GM19467 (cell line): ENCODE results near the gene ESM1.

Experiments used
- ATAC-seq: cut with Tn5 transposase; IDR thresholded peaks from one replicate; pipeline ENCODE4 v1.9.1; 2021; ENCODE audit warnings: mild to moderate bottlenecking, moderate library complexity; ENCODE audit not compliant: unreplicated experiment

ESM1 gene

GRCh38 chr5:54986269-54986654 is 869 bp upstream of the ESM1 start:
- no peak for ATAC-seq

- ATAC-seq = no peak
Observed at GRCh38 chr5:54981928-54982327, 3.5 kb downstream of the ESM1 start.

- no peak for ATAC-seq
Observed at GRCh38 chr5:54975701-54976100, 9.7 kb downstream of the ESM1 start.

- no peak for ATAC-seq
Observed at GRCh38 chr5:54969856-54970828, 15.3 kb downstream of the ESM1 start.

- ATAC-seq = no peak
Observed at GRCh38 chr5:54969242-54969641, 16.2 kb downstream of the ESM1 start.

- no peak for ATAC-seq
Observed at GRCh38 chr5:54965806-54966205, 19.6 kb downstream of the ESM1 start.

- ATAC-seq = no peak
Observed at GRCh38 chr5:54964405-54964804, 21.0 kb downstream of the ESM1 start.

GRCh38 chr5:54959673-54960418 is 25.5 kb downstream of the ESM1 start:
- no peak for ATAC-seq

- no peak for ATAC-seq
Observed at GRCh38 chr5:54956922-54957321, 28.5 kb downstream of the ESM1 start.

- ATAC-seq = no peak
Observed at GRCh38 chr5:54947187-54947586, 38.2 kb downstream of the ESM1 start.

- ATAC-seq = no peak
Observed at GRCh38 chr5:54946306-54946819, 39.0 kb downstream of the ESM1 start.

- ATAC-seq = no peak
Observed at GRCh38 chr5:54944364-54944763, 41.0 kb downstream of the ESM1 start.

- no peak for ATAC-seq
Observed at GRCh38 chr5:54942064-54942778, 43.2 kb downstream of the ESM1 start.

GRCh38 chr5:54936201-54936600 is 49.2 kb downstream of the ESM1 start:
- no peak for ATAC-seq

- no peak for ATAC-seq
Observed at GRCh38 chr5:54932789-54933188, 52.6 kb downstream of the ESM1 start.

GRCh38 chr5:54930736-54931135 is 54.7 kb downstream of the ESM1 start:
- no peak for ATAC-seq
